ENCODE results near the gene SPOCK2.

GRCh38 chr10:72080042-72080975, 8.0 kb downstream of the SPOCK2 start:
- no peak for TF ChIP-seq POLR2AphosphoS5 (IDR thresholded peaks at IDR 0.05; ENCODE audit: borderline replicate concordance, low read depth, low read length)
- TF ChIP-seq EZH2 (IDR thresholded peaks at IDR 0.05), result no peak
- TF ChIP-seq FOXP2 (optimal IDR thresholded peaks at IDR 0.05; ENCODE audit: control extremely low read depth, extremely low read length, insufficient read depth), result no peak

Data from SK-N-MC (cell line).